ENCODE measurements around the gene SLC30A9. TPM values are rescaled to one million over a fixed set of nuclear protein-coding genes. Genes with fewer than 3 reads are reported as not detected.

SLC30A9 gene
- total RNA-seq, 1 experiment from 2014 or later = 32.7 TPM

- DNase-seq = no peak
- ChIA-PET POLR2A (ENCODE audit: unreplicated experiment) (no interaction called here), CTCF (no interaction called here)
- BruUV-seq (replicated peaks) = TSS peak; percentile 19
- intact Hi-C loops (cut with micrococcal nuclease) = no loop called here
- no peaks in the 10 kb centered on the region for H3K9me3 ChIP-seq (ENCODE audit: low read length)
- no peaks in the 10 kb centered on the region for H3K27me3 ChIP-seq (ENCODE audit: low read length)
- no peak overlapping the region for H3K4me3 ChIP-seq (ENCODE audit: low read length)
- peak; percentile 18; the same call in 1 of the 2 replicates for ATAC-seq
- H3K79me2 ChIP-seq (ENCODE audit: low read length) = no peaks in the 10 kb centered on the region
- TF ChIP-seq EZH2phosphoT487 (IDR thresholded peaks at IDR 0.05; ENCODE audit: borderline replicate concordance, low read length) (no peak), CTCF (conservative IDR thresholded peaks at IDR 0.05; ENCODE audit: low read depth, low read length) (no peak), EZH2 (IDR thresholded peaks at IDR 0.05; ENCODE audit: low read length, unreplicated experiment) (no peak)
- H3K9me2 ChIP-seq (replicated peaks; ENCODE audit: low read length) = no peaks in the 10 kb centered on the region
- peaks cover 6% of the 10 kb centered on the region for H3K4me1 ChIP-seq (ENCODE audit: insufficient read depth, low read length)
- H4K20me1 ChIP-seq (ENCODE audit: low read length) = no peaks in the 10 kb centered on the region
- H3K27ac ChIP-seq (ENCODE audit: low read length) = no peak overlapping the region
- no peak overlapping the region for H3K4me2 ChIP-seq (ENCODE audit: low read length)
- no peak overlapping the region for H2AFZ ChIP-seq (ENCODE audit: low read length)
- no peaks in the 10 kb centered on the region for H3K36me3 ChIP-seq (ENCODE audit: low read depth, low read length)
- H3K9ac ChIP-seq (ENCODE audit: low read length) = no peak overlapping the region
- no peaks in the 10 kb centered on the region for H3F3A ChIP-seq (ENCODE audit: low read length, unreplicated experiment)
Measured at GRCh38 chr4:42050516-42051249, 60.4 kb downstream of the SLC30A9 start.

GRCh38 chr4:42066402-42066801, 76.1 kb downstream of the SLC30A9 start:
- no peaks in the 10 kb centered on the region for H3K36me3 ChIP-seq (ENCODE audit: low read depth, low read length)
- H3K27ac ChIP-seq (ENCODE audit: low read length) = no peak overlapping the region
- no peaks in the 10 kb centered on the region for H3K9me2 ChIP-seq (replicated peaks; ENCODE audit: low read length)
- H3K27me3 ChIP-seq (ENCODE audit: low read length) = no peaks in the 10 kb centered on the region
- no peak overlapping the region for H3K4me3 ChIP-seq (ENCODE audit: low read length)
- ATAC-seq = no peak
- H3K79me2 ChIP-seq (ENCODE audit: low read length) = no peaks in the 10 kb centered on the region
- DNase-seq = no peak
- no peaks in the 10 kb centered on the region for H3K9me3 ChIP-seq (ENCODE audit: low read length)
- no peak overlapping the region for H3K9ac ChIP-seq (ENCODE audit: low read length)
- BruUV-seq (replicated peaks) = no TSS peak
- no peaks in the 10 kb centered on the region for H3F3A ChIP-seq (ENCODE audit: low read length, unreplicated experiment)
- no peaks in the 10 kb centered on the region for H3K4me1 ChIP-seq (ENCODE audit: insufficient read depth, low read length)
- TF ChIP-seq CTCF (conservative IDR thresholded peaks at IDR 0.05; ENCODE audit: low read depth, low read length) = no peak
- TF ChIP-seq EZH2 (IDR thresholded peaks at IDR 0.05; ENCODE audit: low read length, unreplicated experiment) = no peak
- TF ChIP-seq EZH2phosphoT487 (IDR thresholded peaks at IDR 0.05; ENCODE audit: borderline replicate concordance, low read length) = no peak
- ChIA-PET CTCF (no interaction called here), POLR2A (ENCODE audit: unreplicated experiment) (no interaction called here)
- no peaks in the 10 kb centered on the region for H4K20me1 ChIP-seq (ENCODE audit: low read length)
- no peak overlapping the region for H3K4me2 ChIP-seq (ENCODE audit: low read length)
- H2AFZ ChIP-seq (ENCODE audit: low read length) = no peak overlapping the region
- intact Hi-C loops (cut with micrococcal nuclease) = no loop called here

GRCh38 chr4:42067264-42067663, 76.9 kb downstream of the SLC30A9 start:
- BruUV-seq (replicated peaks) = no TSS peak

More at GRCh38 chr4:42067264-42067663, 76.9 kb downstream of the SLC30A9 start:
- TF ChIP-seq CTCF (conservative IDR thresholded peaks at IDR 0.05; ENCODE audit: low read depth, low read length) = no peak
- TF ChIP-seq EZH2 (IDR thresholded peaks at IDR 0.05; ENCODE audit: low read length, unreplicated experiment) = no peak
- no peak for TF ChIP-seq EZH2phosphoT487 (IDR thresholded peaks at IDR 0.05; ENCODE audit: borderline replicate concordance, low read length)
- Histone ChIP-seq H3K27ac (ENCODE audit: low read length) (no peak overlapping the region), H3K9me2 (replicated peaks; ENCODE audit: low read length) (no peaks in the 10 kb centered on the region), H2AFZ (ENCODE audit: low read length) (no peak overlapping the region), H3F3A (ENCODE audit: low read length, unreplicated experiment) (no peaks in the 10 kb centered on the region), H3K9ac (ENCODE audit: low read length) (no peak overlapping the region), H3K4me1 (ENCODE audit: insufficient read depth, low read length) (no peaks in the 10 kb centered on the region), H3K36me3 (ENCODE audit: low read depth, low read length) (no peaks in the 10 kb centered on the region), H3K9me3 (ENCODE audit: low read length) (no peaks in the 10 kb centered on the region), H3K27me3 (ENCODE audit: low read length) (no peaks in the 10 kb centered on the region), H3K79me2 (ENCODE audit: low read length) (no peaks in the 10 kb centered on the region), H4K20me1 (ENCODE audit: low read length) (no peaks in the 10 kb centered on the region), H3K4me2 (ENCODE audit: low read length) (no peak overlapping the region), H3K4me3 (ENCODE audit: low read length) (no peak overlapping the region)
- POLR2A ChIA-PET (ENCODE audit: unreplicated experiment) = no interaction called here
- intact Hi-C loops (cut with micrococcal nuclease) = no loop called here
- DNase-seq = no peak
- no peak for ATAC-seq
- CTCF ChIA-PET = interaction anchor here (0.6 kb wide), 1 partner anchor 882 kb away, joined by 4 read pairs; no protein-coding TSS in a partner anchor

All from PC-3 (cell line).